Measurements from ENCODE around the gene PRRT2.

Gene PRRT2

GRCh38 chr16:29843931-29844330, 31.9 kb downstream of the PRRT2 start:
- Histone ChIP-seq H3K27me3 (ENCODE audit: insufficient read depth, low read depth, severe bottlenecking) (no peaks in the 10 kb centered on the region), H3K36me3 (no peaks in the 10 kb centered on the region), H3K9me3 (ENCODE audit: severe bottlenecking) (no peaks in the 10 kb centered on the region), H3K4me3 (ENCODE audit: low read depth, low read length) (no peak overlapping the region), H3K27ac (no peak overlapping the region)
- DNase-seq, result no peak
- TF ChIP-seq CTCF (IDR thresholded peaks at IDR 0.05; ENCODE audit: low read depth, low read length), result no peak

GRCh38 chr16:29844575-29845331, 32.8 kb downstream of the PRRT2 start:
- no peaks in the 10 kb centered on the region for H3K9me3 ChIP-seq (ENCODE audit: severe bottlenecking)
- H3K27me3 ChIP-seq (ENCODE audit: insufficient read depth, low read depth, severe bottlenecking), result no peaks in the 10 kb centered on the region
- no peaks in the 10 kb centered on the region for H3K36me3 ChIP-seq
- no peak overlapping the region for H3K4me3 ChIP-seq (ENCODE audit: low read depth, low read length)
- TF ChIP-seq CTCF (IDR thresholded peaks at IDR 0.05; ENCODE audit: low read depth, low read length), result no peak
- no peak for DNase-seq
- no peak overlapping the region for H3K27ac ChIP-seq

GRCh38 chr16:29845656-29846055, 33.7 kb downstream of the PRRT2 start:
- H3K9me3 ChIP-seq (ENCODE audit: severe bottlenecking), result no peaks in the 10 kb centered on the region
- no peak for DNase-seq
- H3K4me3 ChIP-seq (ENCODE audit: low read depth, low read length), result no peak overlapping the region
- H3K27me3 ChIP-seq (ENCODE audit: insufficient read depth, low read depth, severe bottlenecking), result no peaks in the 10 kb centered on the region
- H3K27ac ChIP-seq, result no peak overlapping the region
- no peaks in the 10 kb centered on the region for H3K36me3 ChIP-seq
- no peak for TF ChIP-seq CTCF (IDR thresholded peaks at IDR 0.05; ENCODE audit: low read depth, low read length)

GRCh38 chr16:29848420-29849297, 36.7 kb downstream of the PRRT2 start:
- H3K9me3 ChIP-seq (ENCODE audit: severe bottlenecking), result no peaks in the 10 kb centered on the region
- peak; percentile 99 for TF ChIP-seq CTCF (IDR thresholded peaks at IDR 0.05; ENCODE audit: low read depth, low read length)
- H3K36me3 ChIP-seq, result no peaks in the 10 kb centered on the region
- H3K4me3 ChIP-seq (ENCODE audit: low read depth, low read length), result no peak overlapping the region
- DNase-seq, result peak; percentile 85
- no peaks in the 10 kb centered on the region for H3K27me3 ChIP-seq (ENCODE audit: insufficient read depth, low read depth, severe bottlenecking)
- no peak overlapping the region for H3K27ac ChIP-seq

GRCh38 chr16:29849505-29849904, 37.5 kb downstream of the PRRT2 start:
- H3K27me3 ChIP-seq (ENCODE audit: insufficient read depth, low read depth, severe bottlenecking), result no peaks in the 10 kb centered on the region
- H3K9me3 ChIP-seq (ENCODE audit: severe bottlenecking), result no peaks in the 10 kb centered on the region
- DNase-seq, result no peak
- H3K36me3 ChIP-seq, result no peaks in the 10 kb centered on the region
- H3K4me3 ChIP-seq (ENCODE audit: low read depth, low read length), result no peak overlapping the region
- TF ChIP-seq CTCF (IDR thresholded peaks at IDR 0.05; ENCODE audit: low read depth, low read length), result no peak
- no peak overlapping the region for H3K27ac ChIP-seq
